Spleen (tissue), 11 donors: ENCODE results near the gene VAC14. TPM values are rescaled to one million over a fixed set of nuclear protein-coding genes. Genes with fewer than 3 reads are reported as not detected.
A peak's percentile ranks its signal among the peaks of the same experiment; 100 is the strongest.

ENCODE experiments used
- DNase-seq: peaks from one replicate; pipeline ENCODE4 v3.0.0-alpha.2; 2020
- H3K27ac ChIP-seq, 8 donors: fragments of 200-600 bp; sonication (generic) in 7 of 8; 1 replicate in 4 of 8; 2 replicates in 4 of 8; pipeline versions ENCODE4 v1.5.0 to v1.8.0; 2016 to 2021; ENCODE audit warnings: inconsistent platforms in 4 of 8, mild to moderate bottlenecking in 4 of 8, moderate library complexity in 1 of 8
- H3K27me3 ChIP-seq, 7 donors: fragments of 200-600 bp; sonication (generic) in 6 of 7; replicated peaks in 1 of 7; 1 replicate in 4 of 7; 2 replicates in 3 of 7; pipeline versions ENCODE4 v1.5.0 to v1.8.0; 2016 to 2021; ENCODE audit warnings: inconsistent platforms in 3 of 7, mild to moderate bottlenecking in 1 of 7
- H3K36me3 ChIP-seq, 6 donors: fragments of 200-600 bp; sonication (generic) in 5 of 6; 1 replicate in 4 of 6; 2 replicates in 2 of 6; pipeline versions ENCODE4 v1.5.0 to v1.8.0; 2016 to 2021; ENCODE audit warnings: inconsistent platforms in 2 of 6
- H3K4me1 ChIP-seq, 6 donors: fragments of 200-600 bp; sonication (generic) in 5 of 6; 1 replicate in 3 of 6; 2 replicates in 3 of 6; pipeline versions ENCODE4 v1.5.0 to v1.8.0; 2016 to 2021; ENCODE audit warnings: inconsistent platforms in 3 of 6
- H3K4me3 ChIP-seq, 8 donors: fragments of 200-600 bp; sonication (generic) in 7 of 8; 1 replicate in 4 of 8; 2 replicates in 4 of 8; pipeline versions ENCODE4 v1.5.0 to v1.8.0; 2016 to 2021; ENCODE audit warnings: inconsistent platforms in 4 of 8, mild to moderate bottlenecking in 4 of 8, moderate library complexity in 2 of 8
- H3K9me3 ChIP-seq, 8 donors: fragments of 200-600 bp; sonication (generic) in 7 of 8; 1 replicate in 4 of 8; 2 replicates in 4 of 8; pipeline versions ENCODE4 v1.5.0 to v1.8.0; 2016 to 2021; ENCODE audit warnings: inconsistent platforms in 4 of 8
- CTCF ChIP-seq, 11 experiments: fragments of 200-600 bp in 7 of 11; fragments of 450-650 bp in 4 of 11; sonication (generic) in 4 of 11; IDR thresholded peaks in 8 of 11; conservative IDR thresholded peaks in 3 of 11; 1 replicate in 7 of 11; 2 replicates in 4 of 11; pipeline versions ENCODE4 v1.4.0 to v1.8.0; 2016 to 2021; ENCODE audit warnings: antibody characterized with exemption in 11 of 11, inconsistent platforms in 4 of 11, mild to moderate bottlenecking in 1 of 11
- POLR2A ChIP-seq, 3 donors: fragments of 450-650 bp; IDR thresholded peaks; one replicate each; pipeline ENCODE4 v1.5.1; 2017; ENCODE audit warnings: antibody characterized with exemption in 3 of 3, mild to moderate bottlenecking in 1 of 3
- POLR2AphosphoS5 ChIP-seq, 3 donors: sonication (generic); formaldehyde crosslinking; IDR thresholded peaks; one replicate each; pipeline ENCODE4 v1.5.1; 2017; ENCODE audit warnings: antibody characterized with exemption in 3 of 3
- WGBS, 5 donors: extraction: QIAGEN DNeasy Blood & Tissue Kit in 3 of 5; methylation state at CpG; one replicate each; pipeline versions ENCODE4 v1.1.5 to v1.1.7; 2013 to 2018; 5-methylcytosine and 5-hydroxymethylcytosine counted together
- intact Hi-C: fragments of 100-400 bp; cut with DNase I; formaldehyde crosslinking; loops from one replicate; pipeline ENCODE4 v1.15.0; 2023; ENCODE audit warnings: low total_unique reads
- polyA plus RNA-seq, 3 donors: library from polyadenylated mRNA; stranded (reverse); fragments of 200-250 nt; gene quantifications; one replicate each; pipeline ENCODE4 v1.2.1, GENCODE V29; 2013
- total RNA-seq, 7 donors: library from RNA; depleted of rRNA in 3 of 7; stranded (reverse); fragments of >200 nt in 3 of 7; fragmentation: NEBNext Ultra II Directional in 4 of 7; extraction: Animal tissue kit (Norgen Biotek cat#: 25700) in 4 of 7; gene quantifications; one replicate each; pipeline versions ENCODE4 v1.1.0 to v1.2.1, GENCODE V29; 2016 to 2021
- donor health status: healthy with polysubstance abuse.
- donor health status: DM: no; HTN: no; CAD: no; lungs with moderate emphysema.
- donor health status: DM: no; HTN: no; CAD: no.
- donor health status: Bipolar disorder and iron deficiency.
- donor health status: healthy.
- donor health status: DM: no; HTN: no; CAD: no.
- donor health status: DM: yes; HTN: yes; CAD: no.

The VAC14 gene
- total and polyA plus RNA-seq, 10 donors, result 29.1 to 70.0 (median 48.1) TPM

GRCh38 chr16:70721202-70721963 lies 79.6 kb downstream of the VAC14 start:
- intact Hi-C loops, result no loop called here
- Histone ChIP-seq H3K36me3 (peaks cover 0 to 95% (median 19%) of the 10 kb centered on the region in 6 donors), H3K9me3 (no peaks in the 10 kb centered on the region), H3K4me3 (no peak overlapping the region), H3K27me3 (no peaks in the 10 kb centered on the region), H3K27ac (no peak overlapping the region), H3K4me1 (peaks cover 0 to 35% (median 11%) of the 10 kb centered on the region in 6 donors)
- no peak for TF ChIP-seq CTCF (IDR thresholded peaks at IDR 0.05 in 8 of 11, conservative IDR thresholded peaks at IDR 0.05 in 3 of 11)
- no peak for TF ChIP-seq POLR2AphosphoS5 (IDR thresholded peaks at IDR 0.05)
- no peak for TF ChIP-seq POLR2A (IDR thresholded peaks at IDR 0.05)
- WGBS, 5 donors, result 73 to 92% (median 84%) methylated on average over 11 to 18 of the region's 18 CpGs
- DNase-seq, result no peak

GRCh38 chr16:70720425-70721201 lies 80.3 kb downstream of the VAC14 start:
- Histone ChIP-seq H3K27me3 (no peaks in the 10 kb centered on the region), H3K9me3 (no peaks in the 10 kb centered on the region), H3K27ac (no peak overlapping the region), H3K4me1 (peaks cover 0 to 35% (median 17%) of the 10 kb centered on the region in 6 donors), H3K36me3 (peaks cover 0 to 90% (median 19%) of the 10 kb centered on the region in 6 donors), H3K4me3 (no peak overlapping the region)
- no peak for DNase-seq
- 93 to 97% (median 96%) methylated on average over 18 of the region's 18 CpGs for WGBS, 5 donors
- intact Hi-C loops, result no loop called here
- TF ChIP-seq POLR2AphosphoS5 (IDR thresholded peaks at IDR 0.05), result no peak
- TF ChIP-seq CTCF (IDR thresholded peaks at IDR 0.05 in 8 of 11, conservative IDR thresholded peaks at IDR 0.05 in 3 of 11), result no peak
- TF ChIP-seq POLR2A (IDR thresholded peaks at IDR 0.05), result no peak

GRCh38 chr16:70717065-70717464 lies 83.9 kb downstream of the VAC14 start:
- no peaks in the 10 kb centered on the region for H3K9me3 ChIP-seq
- H3K36me3 ChIP-seq, result peaks cover 0 to 78% (median 17%) of the 10 kb centered on the region in 6 donors
- no peak for DNase-seq
- H3K27ac ChIP-seq, result peak overlapping the region in 5 of 8 donors; percentile 72 to 77 (median 76)
- TF ChIP-seq POLR2AphosphoS5 (IDR thresholded peaks at IDR 0.05) (no peak), POLR2A (IDR thresholded peaks at IDR 0.05) (no peak), CTCF (IDR thresholded peaks at IDR 0.05 in 8 of 11, conservative IDR thresholded peaks at IDR 0.05 in 3 of 11) (no peak)
- no peak overlapping the region for H3K4me3 ChIP-seq
- intact Hi-C loops, result no loop called here
- H3K27me3 ChIP-seq, result no peaks in the 10 kb centered on the region
- peaks cover 9 to 54% (median 35%) of the 10 kb centered on the region in 6 donors for H3K4me1 ChIP-seq
- WGBS, 5 donors, result 90 to 98% (median 95%) methylated on average over 9 of the region's 9 CpGs
